Keratinocyte (primary cell): ENCODE results near the gene ADGRG6.

Experiments
- CTCF ChIP-seq, 3 experiments: IDR thresholded peaks in 1 of 3; conservative IDR thresholded peaks in 1 of 3; optimal IDR thresholded peaks in 1 of 3; 2 replicates in 2 of 3; 3 replicates in 1 of 3; pipeline versions ENCODE3 to v1.5.1; 2011; ENCODE audit warnings: low read length in 3 of 3, mild to moderate bottlenecking in 3 of 3, moderate library complexity in 2 of 3, control low read depth in 1 of 3, inconsistent platforms in 1 of 3; ENCODE audit not compliant: insufficient read depth in 2 of 3; ENCODE audit errors: extremely low read depth in 1 of 3
- EZH2 ChIP-seq: IDR thresholded peaks from one replicate; pipeline ENCODE4 v1.6.1; 2012; ENCODE audit warnings: inconsistent platforms, mild to moderate bottlenecking, low read length, moderate library complexity

- TF ChIP-seq EZH2 (no peak), CTCF (optimal IDR thresholded peaks at IDR 0.05 in 1 of 3, IDR thresholded peaks at IDR 0.05 in 1 of 3, conservative IDR thresholded peaks at IDR 0.05 in 1 of 3; ENCODE audit: extremely low read depth in 1 of 3, insufficient read depth in 2 of 3, low read length in 3 of 3) (no peak)
These were observed 143.1 kb downstream of the ADGRG6 start for GRCh38 chr6:142444881-142445301.
